Subcutaneous adipose tissue (tissue), 4 donors: ENCODE data around the gene STAB2. TPM values are rescaled to one million over a fixed set of nuclear protein-coding genes. Genes with fewer than 3 reads are reported as not detected.

ENCODE experiments used
- CTCF ChIP-seq: fragments of 450-650 bp; IDR thresholded peaks from one replicate; pipeline ENCODE4 v1.5.1; 2016; ENCODE audit warnings: low read depth, mild to moderate bottlenecking, control low read depth, antibody characterized with exemption, moderate library complexity
- total RNA-seq, 4 donors: library from RNA; depleted of rRNA; stranded (reverse); fragments of >200 nt; gene quantifications; one replicate each; pipeline ENCODE4 v1.1.0, GENCODE V29; 2016

STAB2 gene
- total RNA-seq, 4 donors from 2014 or later, result under 0.01 to 1.5 (median 0.16) TPM; not detected in 1

GRCh38 chr12:103645202-103645601 is 58.1 kb downstream of the STAB2 start:
- no peak for TF ChIP-seq CTCF

GRCh38 chr12:103647267-103647666 is 60.2 kb downstream of the STAB2 start:
- no peak for TF ChIP-seq CTCF

GRCh38 chr12:103652808-103653207 is 65.7 kb downstream of the STAB2 start:
- TF ChIP-seq CTCF, result no peak

GRCh38 chr12:103654816-103655215 is 67.7 kb downstream of the STAB2 start:
- TF ChIP-seq CTCF, result no peak

- TF ChIP-seq CTCF, result no peak
Measured at GRCh38 chr12:103656291-103656690, 69.2 kb downstream of the STAB2 start.

GRCh38 chr12:103657331-103657730 is 70.3 kb downstream of the STAB2 start:
- no peak for TF ChIP-seq CTCF

GRCh38 chr12:103664626-103665025 is 77.6 kb downstream of the STAB2 start:
- TF ChIP-seq CTCF, result no peak
